Left ventricle myocardium inferior (tissue), 1 donor: ENCODE results near the gene SLC9A1. TPM values are rescaled to one million over a fixed set of nuclear protein-coding genes. Genes with fewer than 3 reads are reported as not detected.
"Not testable (repeated sequence)": the region's sequence is repeated elsewhere in the genome, so short reads cannot be mapped to it uniquely, and the experiment has no call there.

ENCODE experiments used
- DNase-seq: peaks from one replicate; pipeline ENCODE4 v3.0.0-alpha.2; 2020
- H3K27ac ChIP-seq: fragments of 200-600 bp; replicated peaks from 2 replicates; pipeline ENCODE4 v1.8.0; 2021
- H3K27me3 ChIP-seq: fragments of 200-600 bp; 2 replicates; pipeline ENCODE4 v1.8.0; 2021; ENCODE audit warnings: low read depth
- H3K36me3 ChIP-seq: fragments of 200-600 bp; 2 replicates; pipeline ENCODE4 v1.8.0; 2021
- H3K4me1 ChIP-seq: fragments of 200-600 bp; 2 replicates; pipeline ENCODE4 v1.8.0; 2021
- H3K4me3 ChIP-seq: fragments of 200-600 bp; 2 replicates; pipeline ENCODE4 v1.8.0; 2021; ENCODE audit warnings: mild to moderate bottlenecking, moderate library complexity
- H3K9me3 ChIP-seq: fragments of 200-600 bp; replicated peaks from 2 replicates; pipeline ENCODE4 v1.8.0; 2021
- intact Hi-C: fragments of 100-400 bp; cut with micrococcal nuclease; formaldehyde crosslinking; loops from one replicate; pipeline ENCODE4 v1.11.0; 2022
- total RNA-seq: library from RNA; stranded (reverse); fragmentation: NEBNext Ultra II Directional; extraction: Animal tissue kit (Norgen Biotek cat#: 25700); gene quantifications from one replicate; pipeline ENCODE4 v1.2.1, GENCODE V29; 2021
- TF ChIP-seq, protein P1 (sequence below): fragments of 200-600 bp; IDR thresholded peaks from 2 replicates; pipeline ENCODE4 v1.8.0; 2021; ENCODE audit warnings: antibody characterized with exemption, mild to moderate bottlenecking, borderline replicate concordance
- donor health status: DM: no; HTN: yes; CAD: no; lungs with severe emphysema.

The SLC9A1 gene
- total RNA-seq, 1 donor from 2014 or later: 19.5 TPM

DNA sequence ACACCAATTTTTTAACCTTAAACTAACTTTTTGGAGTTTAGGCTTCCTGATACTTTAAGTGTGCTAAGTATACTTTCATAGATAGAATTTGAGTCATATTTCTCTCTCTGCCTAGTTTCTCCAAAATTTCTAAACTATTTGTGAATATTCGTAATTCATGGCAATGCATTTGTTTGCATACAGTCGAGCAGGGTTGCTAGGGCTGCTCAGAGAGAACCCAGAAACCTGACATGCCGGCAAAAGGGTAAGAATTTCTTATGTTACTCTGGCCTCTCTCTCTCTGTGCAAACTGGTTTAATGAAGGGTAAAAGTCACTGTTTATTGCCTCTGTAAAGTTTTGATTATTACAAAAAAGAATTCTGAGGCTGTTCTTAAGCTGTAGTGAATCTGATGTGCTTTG lies 25.1 kb upstream of the SLC9A1 start:
- Histone ChIP-seq H3K9me3 (peaks cover 29% of the 10 kb centered on the region), H3K36me3 (no peaks in the 10 kb centered on the region), H3K27me3 (no peaks in the 10 kb centered on the region), H3K4me3 (no peak overlapping the region), H3K27ac (no peak overlapping the region), H3K4me1 (no peaks in the 10 kb centered on the region)
- intact Hi-C loops: no loop called here
- DNase-seq: no peak
- TF ChIP-seq, protein P1, sequence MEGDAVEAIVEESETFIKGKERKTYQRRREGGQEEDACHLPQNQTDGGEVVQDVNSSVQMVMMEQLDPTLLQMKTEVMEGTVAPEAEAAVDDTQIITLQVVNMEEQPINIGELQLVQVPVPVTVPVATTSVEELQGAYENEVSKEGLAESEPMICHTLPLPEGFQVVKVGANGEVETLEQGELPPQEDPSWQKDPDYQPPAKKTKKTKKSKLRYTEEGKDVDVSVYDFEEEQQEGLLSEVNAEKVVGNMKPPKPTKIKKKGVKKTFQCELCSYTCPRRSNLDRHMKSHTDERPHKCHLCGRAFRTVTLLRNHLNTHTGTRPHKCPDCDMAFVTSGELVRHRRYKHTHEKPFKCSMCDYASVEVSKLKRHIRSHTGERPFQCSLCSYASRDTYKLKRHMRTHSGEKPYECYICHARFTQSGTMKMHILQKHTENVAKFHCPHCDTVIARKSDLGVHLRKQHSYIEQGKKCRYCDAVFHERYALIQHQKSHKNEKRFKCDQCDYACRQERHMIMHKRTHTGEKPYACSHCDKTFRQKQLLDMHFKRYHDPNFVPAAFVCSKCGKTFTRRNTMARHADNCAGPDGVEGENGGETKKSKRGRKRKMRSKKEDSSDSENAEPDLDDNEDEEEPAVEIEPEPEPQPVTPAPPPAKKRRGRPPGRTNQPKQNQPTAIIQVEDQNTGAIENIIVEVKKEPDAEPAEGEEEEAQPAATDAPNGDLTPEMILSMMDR: no peak

DNA sequence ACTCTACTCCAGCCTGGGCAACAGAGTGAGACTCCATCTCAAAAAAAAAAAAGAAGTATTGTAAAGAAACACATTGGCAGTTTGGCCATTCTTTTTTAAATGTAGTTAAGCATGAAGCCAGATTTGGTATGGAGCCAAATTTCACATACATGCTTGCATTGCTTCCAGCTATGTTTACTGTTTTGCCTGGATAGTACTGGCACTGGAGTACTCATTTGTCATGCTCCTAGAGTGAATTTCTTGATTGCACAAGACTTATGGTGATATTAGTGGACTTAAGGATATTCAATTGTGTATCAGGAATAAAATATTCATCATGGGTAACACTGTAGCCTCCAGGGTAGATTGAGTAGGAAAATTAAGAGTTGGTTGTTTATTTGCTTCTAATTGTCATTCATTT lies 24.5 kb upstream of the SLC9A1 start:
- TF ChIP-seq, protein P1: no peak
- no peak overlapping the region for H3K27ac ChIP-seq
- H3K27me3 ChIP-seq: no peaks in the 10 kb centered on the region
- no peaks in the 10 kb centered on the region for H3K36me3 ChIP-seq
- intact Hi-C loops: no loop called here
- H3K4me3 ChIP-seq: no peak overlapping the region
- DNase-seq: no peak
- no peaks in the 10 kb centered on the region for H3K4me1 ChIP-seq
- peaks cover 29% of the 10 kb centered on the region for H3K9me3 ChIP-seq

DNA sequence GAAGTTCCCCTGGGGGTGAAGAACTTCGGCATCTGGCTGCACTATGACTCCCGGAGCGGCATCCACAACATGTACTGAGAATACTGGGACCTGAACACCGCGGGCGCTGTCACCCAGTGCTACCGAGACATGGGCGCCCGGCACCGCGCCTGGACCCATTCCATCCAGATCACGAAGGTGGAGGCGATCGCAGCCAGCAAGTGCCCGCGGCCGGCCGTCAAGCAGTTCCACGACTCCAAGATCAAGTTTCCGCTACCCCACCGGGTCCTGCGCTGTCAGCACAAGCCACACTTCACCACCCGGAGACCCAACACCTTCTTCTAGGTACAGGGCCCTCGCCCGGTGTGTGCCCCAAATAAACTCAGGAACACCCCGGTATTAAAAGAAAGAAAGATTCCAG lies 22.0 kb upstream of the SLC9A1 start:
- Histone ChIP-seq H3K4me3 (no peak overlapping the region), H3K27ac (no peak overlapping the region), H3K36me3 (no peaks in the 10 kb centered on the region), H3K27me3 (no peaks in the 10 kb centered on the region), H3K9me3 (peaks cover 14% of the 10 kb centered on the region), H3K4me1 (no peaks in the 10 kb centered on the region)
- TF ChIP-seq, protein P1: no peak
- no peak for DNase-seq
- intact Hi-C loops: no loop called here

DNA sequence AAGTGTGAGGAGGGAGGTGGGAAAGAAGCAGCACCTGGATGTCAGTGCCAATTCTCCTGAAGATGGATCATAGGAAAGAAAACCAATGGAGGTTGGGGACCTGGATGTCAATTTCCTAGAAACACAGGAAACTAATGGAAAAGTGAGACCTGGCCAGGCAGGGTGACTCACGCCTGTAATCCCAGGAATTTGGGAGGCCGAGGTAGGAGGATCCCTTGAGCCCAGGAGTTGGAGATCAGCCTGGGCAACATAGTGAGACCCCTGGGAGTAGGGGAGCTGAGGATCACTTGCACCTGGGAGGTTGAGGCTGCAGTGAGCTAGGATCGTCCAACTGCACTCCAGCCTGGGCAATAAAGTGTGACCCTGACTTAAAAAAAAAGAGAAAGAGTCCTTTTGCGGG lies 21.4 kb upstream of the SLC9A1 start:
- Histone ChIP-seq H3K27ac (no peak overlapping the region), H3K36me3 (no peaks in the 10 kb centered on the region), H3K4me3 (no peak overlapping the region), H3K27me3 (no peaks in the 10 kb centered on the region), H3K4me1 (no peaks in the 10 kb centered on the region), H3K9me3 (peaks cover 8% of the 10 kb centered on the region)
- TF ChIP-seq, protein P1: no peak
- DNase-seq: no peak
- intact Hi-C loops: no loop called here

DNA sequence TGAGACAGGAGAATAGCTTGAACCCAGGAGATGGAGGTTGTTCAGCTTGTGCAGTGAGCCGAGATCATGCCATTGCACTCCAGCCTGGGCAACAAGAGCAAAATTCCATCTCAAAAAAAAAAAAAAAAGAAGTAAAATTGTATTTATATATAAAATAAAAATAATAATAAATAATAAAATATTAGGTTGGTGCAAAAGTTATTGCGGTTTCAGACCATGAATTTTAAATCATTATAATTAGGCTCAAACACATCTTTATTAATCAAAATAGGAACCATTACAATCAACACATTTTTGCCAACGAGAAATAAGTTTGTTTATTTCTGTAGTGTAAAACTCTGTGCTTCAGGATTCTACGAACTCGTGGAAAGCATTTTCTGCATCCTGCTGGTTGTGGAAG lies 18.1 kb upstream of the SLC9A1 start:
- intact Hi-C loops, DNase-seq, H3K27ac ChIP-seq, H3K36me3 ChIP-seq, H3K4me3 ChIP-seq, H3K27me3 ChIP-seq, H3K9me3 ChIP-seq, H3K4me1 ChIP-seq: not testable (repeated sequence)

DNA sequence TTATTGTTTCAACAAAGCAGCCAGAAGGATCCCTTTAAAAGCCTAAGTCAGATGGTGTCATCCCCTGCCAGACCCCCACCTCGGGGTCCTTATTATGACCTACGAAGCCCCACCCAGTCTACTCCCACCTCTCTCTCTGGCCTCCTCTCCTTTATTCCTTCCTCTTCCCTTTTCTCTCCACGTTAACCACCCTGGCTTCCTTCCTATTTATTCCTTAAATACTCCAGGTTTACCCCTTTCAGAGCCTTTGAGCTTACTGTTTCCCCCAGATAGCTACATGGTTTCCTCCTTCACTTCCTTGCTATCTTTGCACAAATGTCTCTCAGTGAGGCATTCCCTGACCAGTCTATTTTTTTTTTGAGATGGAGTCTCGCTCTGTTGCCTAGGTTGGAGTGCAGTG lies 12.0 kb upstream of the SLC9A1 start:
- Histone ChIP-seq H3K9me3 (no peaks in the 10 kb centered on the region), H3K4me1 (no peaks in the 10 kb centered on the region), H3K4me3 (no peak overlapping the region), H3K27ac (no peak overlapping the region), H3K36me3 (no peaks in the 10 kb centered on the region), H3K27me3 (no peaks in the 10 kb centered on the region)
- intact Hi-C loops: no loop called here
- no peak for DNase-seq
- TF ChIP-seq, protein P1: no peak
